ENCODE data around the gene XRCC5. TPM values are rescaled to one million over a fixed set of nuclear protein-coding genes. Genes with fewer than 3 reads are reported as not detected.

The XRCC5 gene
- polyA plus RNA-seq, 1 donor from 2014 or later, result 279 TPM

DNA sequence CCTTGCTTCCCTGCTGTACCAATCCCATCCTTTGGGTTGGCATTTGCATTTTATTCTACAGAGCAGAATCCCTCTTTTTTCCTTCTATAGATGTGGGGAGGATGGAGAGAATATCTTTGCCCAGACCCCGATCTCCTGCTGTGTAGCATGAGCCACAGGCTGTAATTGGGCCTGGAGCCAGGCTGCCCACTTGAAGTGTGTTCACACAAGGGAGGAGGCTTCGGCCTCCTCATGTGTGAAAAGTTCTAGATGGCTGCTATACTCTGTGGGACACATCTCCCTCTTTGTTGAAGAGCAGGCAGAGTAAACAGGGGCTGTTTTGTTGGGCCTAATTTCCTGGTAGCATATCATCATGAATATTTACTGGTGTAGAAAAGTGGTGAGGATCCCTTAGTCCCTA is 126.3 kb downstream of the XRCC5 start:
- H3K27ac ChIP-seq (ENCODE audit: low read length), result no peak overlapping the region
- no peaks in the 10 kb centered on the region for H3K36me3 ChIP-seq (ENCODE audit: insufficient read depth, low read length)
- no peaks in the 10 kb centered on the region for H3F3A ChIP-seq (ENCODE audit: insufficient read depth, low read length, poor library complexity, severe bottlenecking)
- H3K79me2 ChIP-seq (replicated peaks; ENCODE audit: insufficient read depth, low read length), result no peaks in the 10 kb centered on the region
- H3K9me3 ChIP-seq (ENCODE audit: low read length), result no peaks in the 10 kb centered on the region
- H3K9ac ChIP-seq (ENCODE audit: low read length), result no peak overlapping the region
- TF ChIP-seq, protein P1, sequence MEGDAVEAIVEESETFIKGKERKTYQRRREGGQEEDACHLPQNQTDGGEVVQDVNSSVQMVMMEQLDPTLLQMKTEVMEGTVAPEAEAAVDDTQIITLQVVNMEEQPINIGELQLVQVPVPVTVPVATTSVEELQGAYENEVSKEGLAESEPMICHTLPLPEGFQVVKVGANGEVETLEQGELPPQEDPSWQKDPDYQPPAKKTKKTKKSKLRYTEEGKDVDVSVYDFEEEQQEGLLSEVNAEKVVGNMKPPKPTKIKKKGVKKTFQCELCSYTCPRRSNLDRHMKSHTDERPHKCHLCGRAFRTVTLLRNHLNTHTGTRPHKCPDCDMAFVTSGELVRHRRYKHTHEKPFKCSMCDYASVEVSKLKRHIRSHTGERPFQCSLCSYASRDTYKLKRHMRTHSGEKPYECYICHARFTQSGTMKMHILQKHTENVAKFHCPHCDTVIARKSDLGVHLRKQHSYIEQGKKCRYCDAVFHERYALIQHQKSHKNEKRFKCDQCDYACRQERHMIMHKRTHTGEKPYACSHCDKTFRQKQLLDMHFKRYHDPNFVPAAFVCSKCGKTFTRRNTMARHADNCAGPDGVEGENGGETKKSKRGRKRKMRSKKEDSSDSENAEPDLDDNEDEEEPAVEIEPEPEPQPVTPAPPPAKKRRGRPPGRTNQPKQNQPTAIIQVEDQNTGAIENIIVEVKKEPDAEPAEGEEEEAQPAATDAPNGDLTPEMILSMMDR (IDR thresholded peaks at IDR 0.05; ENCODE audit: poor library complexity, severe bottlenecking), result no peak
- TF ChIP-seq, protein P2, sequence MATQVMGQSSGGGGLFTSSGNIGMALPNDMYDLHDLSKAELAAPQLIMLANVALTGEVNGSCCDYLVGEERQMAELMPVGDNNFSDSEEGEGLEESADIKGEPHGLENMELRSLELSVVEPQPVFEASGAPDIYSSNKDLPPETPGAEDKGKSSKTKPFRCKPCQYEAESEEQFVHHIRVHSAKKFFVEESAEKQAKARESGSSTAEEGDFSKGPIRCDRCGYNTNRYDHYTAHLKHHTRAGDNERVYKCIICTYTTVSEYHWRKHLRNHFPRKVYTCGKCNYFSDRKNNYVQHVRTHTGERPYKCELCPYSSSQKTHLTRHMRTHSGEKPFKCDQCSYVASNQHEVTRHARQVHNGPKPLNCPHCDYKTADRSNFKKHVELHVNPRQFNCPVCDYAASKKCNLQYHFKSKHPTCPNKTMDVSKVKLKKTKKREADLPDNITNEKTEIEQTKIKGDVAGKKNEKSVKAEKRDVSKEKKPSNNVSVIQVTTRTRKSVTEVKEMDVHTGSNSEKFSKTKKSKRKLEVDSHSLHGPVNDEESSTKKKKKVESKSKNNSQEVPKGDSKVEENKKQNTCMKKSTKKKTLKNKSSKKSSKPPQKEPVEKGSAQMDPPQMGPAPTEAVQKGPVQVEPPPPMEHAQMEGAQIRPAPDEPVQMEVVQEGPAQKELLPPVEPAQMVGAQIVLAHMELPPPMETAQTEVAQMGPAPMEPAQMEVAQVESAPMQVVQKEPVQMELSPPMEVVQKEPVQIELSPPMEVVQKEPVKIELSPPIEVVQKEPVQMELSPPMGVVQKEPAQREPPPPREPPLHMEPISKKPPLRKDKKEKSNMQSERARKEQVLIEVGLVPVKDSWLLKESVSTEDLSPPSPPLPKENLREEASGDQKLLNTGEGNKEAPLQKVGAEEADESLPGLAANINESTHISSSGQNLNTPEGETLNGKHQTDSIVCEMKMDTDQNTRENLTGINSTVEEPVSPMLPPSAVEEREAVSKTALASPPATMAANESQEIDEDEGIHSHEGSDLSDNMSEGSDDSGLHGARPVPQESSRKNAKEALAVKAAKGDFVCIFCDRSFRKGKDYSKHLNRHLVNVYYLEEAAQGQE (IDR thresholded peaks at IDR 0.05; ENCODE audit: borderline replicate concordance), result no peak
- TF ChIP-seq RAD21 (conservative IDR thresholded peaks at IDR 0.05) (no peak), TAF1 (IDR thresholded peaks at IDR 0.05; ENCODE audit: low read depth) (no peak)
- H3K9me2 ChIP-seq (ENCODE audit: insufficient read depth, low read length), result no peaks in the 10 kb centered on the region
- no peaks in the 10 kb centered on the region for H3K27me3 ChIP-seq (ENCODE audit: insufficient read depth, low read depth, low read length)
- no peaks in the 10 kb centered on the region for H4K20me1 ChIP-seq (ENCODE audit: insufficient read depth)
- no peak overlapping the region for H3K4me3 ChIP-seq (ENCODE audit: low read length)
- no peak overlapping the region for H2AFZ ChIP-seq (ENCODE audit: low read depth, low read length)
- no peak overlapping the region for H3K4me2 ChIP-seq (ENCODE audit: low read length)

DNA sequence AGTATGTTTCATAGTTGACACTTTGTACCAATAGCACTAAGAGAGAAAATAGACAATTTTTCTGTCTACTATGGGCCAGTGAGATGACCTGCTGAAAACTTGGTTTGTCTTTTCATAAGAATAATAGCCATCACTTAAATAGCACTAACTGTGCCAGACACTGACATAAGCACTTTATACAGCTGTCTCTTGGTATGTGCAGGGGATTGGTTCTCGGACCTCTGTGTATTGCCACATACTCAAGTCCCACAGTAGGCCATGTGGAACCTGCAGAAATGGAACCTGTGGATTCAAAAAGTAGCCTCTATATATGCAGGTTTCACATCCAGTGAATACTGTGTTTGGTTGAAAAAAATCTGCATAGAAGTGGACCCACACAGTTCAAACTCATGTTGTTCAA is 126.7 kb downstream of the XRCC5 start:
- no peak overlapping the region for H2AFZ ChIP-seq (ENCODE audit: low read depth, low read length)
- H3K27ac ChIP-seq (ENCODE audit: low read length), result no peak overlapping the region
- H3K9me3 ChIP-seq (ENCODE audit: low read length), result no peaks in the 10 kb centered on the region
- no peaks in the 10 kb centered on the region for H3K79me2 ChIP-seq (replicated peaks; ENCODE audit: insufficient read depth, low read length)
- TF ChIP-seq MXI1 (conservative IDR thresholded peaks at IDR 0.05; ENCODE audit: poor library complexity, severe bottlenecking), result no peak
- TF ChIP-seq POLR2AphosphoS5 (IDR thresholded peaks at IDR 0.05), result no peak
- TF ChIP-seq EZH2 (IDR thresholded peaks at IDR 0.05; ENCODE audit: borderline replicate concordance, insufficient read depth, low read length, poor library complexity, severe bottlenecking), result no peak
- no peak for TF ChIP-seq RAD21 (conservative IDR thresholded peaks at IDR 0.05)
- no peak for TF ChIP-seq SMC3 (conservative IDR thresholded peaks at IDR 0.05; ENCODE audit: poor library complexity)
- TF ChIP-seq, protein P2 (IDR thresholded peaks at IDR 0.05; ENCODE audit: borderline replicate concordance), result no peak
- no peak for TF ChIP-seq TAF1 (IDR thresholded peaks at IDR 0.05; ENCODE audit: low read depth)
- TF ChIP-seq, protein P1 (IDR thresholded peaks at IDR 0.05; ENCODE audit: poor library complexity, severe bottlenecking), result no peak
- TF ChIP-seq EP300 (conservative IDR thresholded peaks at IDR 0.05; ENCODE audit: poor library complexity, severe bottlenecking), result no peak
- H3K4me2 ChIP-seq (ENCODE audit: low read length), result no peak overlapping the region
- H3K36me3 ChIP-seq (ENCODE audit: insufficient read depth, low read length), result no peaks in the 10 kb centered on the region
- no peaks in the 10 kb centered on the region for H3K9me2 ChIP-seq (ENCODE audit: insufficient read depth, low read length)
- H4K20me1 ChIP-seq (ENCODE audit: insufficient read depth), result no peaks in the 10 kb centered on the region
- no peak overlapping the region for H3K4me3 ChIP-seq (ENCODE audit: low read length)
- no peak overlapping the region for H3K9ac ChIP-seq (ENCODE audit: low read length)
- no peaks in the 10 kb centered on the region for H3K27me3 ChIP-seq (ENCODE audit: insufficient read depth, low read depth, low read length)
- no peaks in the 10 kb centered on the region for H3F3A ChIP-seq (ENCODE audit: insufficient read depth, low read length, poor library complexity, severe bottlenecking)

All from neural cell (in vitro differentiated cells).